Measurements from ENCODE around the gene WDR1.

- no peak for TF ChIP-seq EZH2 (IDR thresholded peaks at IDR 0.05; ENCODE audit: borderline replicate concordance, low read length)
- no peak for TF ChIP-seq CTCF (IDR thresholded peaks at IDR 0.05; ENCODE audit: low read length)
Observed at GRCh38 chr4:10031668-10032590, 84.7 kb downstream of the WDR1 start.

All from OCI-LY1 (cell line).